Subcutaneous adipose tissue (tissue), 4 donors: ENCODE results near the gene PSMC5. TPM values are rescaled to one million over a fixed set of nuclear protein-coding genes. Genes with fewer than 3 reads are reported as not detected.
"Not testable (repeated sequence)": the region's sequence is repeated elsewhere in the genome, so short reads cannot be mapped to it uniquely, and the experiment has no call there.

Experiments used
- total RNA-seq, 4 donors: library from RNA; depleted of rRNA; stranded (reverse); fragments of >200 nt; gene quantifications; one replicate each; pipeline ENCODE4 v1.1.0, GENCODE V29; 2016
- TF ChIP-seq, protein P1 (sequence below): fragments of 450-650 bp; IDR thresholded peaks from one replicate; pipeline ENCODE4 v1.5.1; 2016; ENCODE audit warnings: low read depth, mild to moderate bottlenecking, control low read depth, antibody characterized with exemption, moderate library complexity

The PSMC5 gene
- total RNA-seq, 4 donors from 2014 or later: 66.0 to 127 (median 83.2) TPM

- TF ChIP-seq, protein P1, sequence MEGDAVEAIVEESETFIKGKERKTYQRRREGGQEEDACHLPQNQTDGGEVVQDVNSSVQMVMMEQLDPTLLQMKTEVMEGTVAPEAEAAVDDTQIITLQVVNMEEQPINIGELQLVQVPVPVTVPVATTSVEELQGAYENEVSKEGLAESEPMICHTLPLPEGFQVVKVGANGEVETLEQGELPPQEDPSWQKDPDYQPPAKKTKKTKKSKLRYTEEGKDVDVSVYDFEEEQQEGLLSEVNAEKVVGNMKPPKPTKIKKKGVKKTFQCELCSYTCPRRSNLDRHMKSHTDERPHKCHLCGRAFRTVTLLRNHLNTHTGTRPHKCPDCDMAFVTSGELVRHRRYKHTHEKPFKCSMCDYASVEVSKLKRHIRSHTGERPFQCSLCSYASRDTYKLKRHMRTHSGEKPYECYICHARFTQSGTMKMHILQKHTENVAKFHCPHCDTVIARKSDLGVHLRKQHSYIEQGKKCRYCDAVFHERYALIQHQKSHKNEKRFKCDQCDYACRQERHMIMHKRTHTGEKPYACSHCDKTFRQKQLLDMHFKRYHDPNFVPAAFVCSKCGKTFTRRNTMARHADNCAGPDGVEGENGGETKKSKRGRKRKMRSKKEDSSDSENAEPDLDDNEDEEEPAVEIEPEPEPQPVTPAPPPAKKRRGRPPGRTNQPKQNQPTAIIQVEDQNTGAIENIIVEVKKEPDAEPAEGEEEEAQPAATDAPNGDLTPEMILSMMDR: no peak
These were observed 23.2 kb downstream of the PSMC5 start for GRCh38 chr17:63850401-63850800.

GRCh38 chr17:63853260-63853659, 26.0 kb downstream of the PSMC5 start:
- TF ChIP-seq, protein P1: no peak

GRCh38 chr17:63854709-63855108, 27.5 kb downstream of the PSMC5 start:
- TF ChIP-seq, protein P1: no peak

DNA sequence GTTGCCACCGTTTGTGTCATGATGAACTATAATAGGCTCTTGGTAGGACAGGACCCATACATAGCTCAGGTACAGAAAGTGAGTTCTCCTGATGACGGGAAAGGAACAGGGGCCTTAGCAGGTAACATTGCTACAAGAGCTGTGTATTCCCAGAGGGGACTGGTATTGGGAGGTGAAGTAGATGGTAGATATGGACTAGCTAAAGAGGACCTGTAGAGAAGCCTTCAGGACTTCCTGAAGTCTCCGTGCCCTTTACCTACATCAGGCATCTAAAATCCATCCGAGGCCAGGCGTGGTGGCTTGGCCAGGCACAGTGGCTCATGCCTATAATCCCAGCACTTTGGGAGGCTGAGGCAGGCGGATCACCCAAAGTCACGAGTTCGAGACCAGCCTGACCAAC, 28.0 kb downstream of the PSMC5 start:
- TF ChIP-seq, protein P1: no peak

DNA sequence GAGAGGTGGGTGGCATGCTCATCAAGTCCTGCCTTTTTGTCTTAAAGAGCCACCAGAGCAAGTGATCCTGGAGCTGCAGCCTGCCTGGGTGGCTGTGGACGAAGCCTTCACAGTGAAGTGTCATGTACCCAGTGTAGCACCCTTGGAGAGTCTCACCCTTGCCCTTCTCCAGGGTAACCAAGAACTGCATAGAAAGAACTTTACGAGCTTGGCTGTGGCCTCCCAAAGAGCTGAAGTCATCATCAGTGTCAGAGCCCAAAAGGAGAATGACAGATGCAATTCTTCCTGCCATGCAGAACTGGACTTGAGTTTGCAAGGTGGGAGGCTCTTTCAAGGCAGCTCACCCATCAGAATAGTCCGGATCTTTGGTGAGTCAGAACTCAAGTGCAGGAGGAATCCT, 32.0 kb downstream of the PSMC5 start:
- TF ChIP-seq, protein P1: no peak

- TF ChIP-seq, protein P1: not testable (repeated sequence)
These were observed 46.3 kb downstream of the PSMC5 start, which contains the start of gene CSH2 for GRCh38 chr17:63873577-63873976. Gene CSH2, minus strand, starts transcription at chr17:63873677. Its CDS starts 63 bp downstream, at chr17:63873614.

DNA sequence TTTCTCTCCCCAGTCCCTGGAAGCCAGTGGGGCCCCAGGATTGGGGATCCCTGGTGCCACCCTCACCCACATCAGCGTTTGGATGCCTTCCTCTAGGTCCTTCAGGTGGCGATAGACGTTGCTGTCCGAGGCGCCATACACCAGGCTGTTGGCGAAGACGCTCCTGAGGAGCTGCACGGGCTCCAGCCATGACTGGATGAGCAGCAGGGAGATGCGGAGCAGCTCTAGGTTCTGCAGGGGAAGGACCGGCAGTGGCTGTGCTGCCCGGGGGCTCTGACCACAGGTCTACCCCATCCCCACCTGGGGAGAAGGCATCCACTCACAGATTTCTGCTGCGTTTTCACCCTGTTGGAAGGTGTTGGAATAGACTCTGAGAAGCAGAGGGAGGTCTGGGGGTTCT, 53.5 kb downstream of the PSMC5 start:
- TF ChIP-seq, protein P1: no peak

Other genes starting within 250 kb of the PSMC5 start
- 10 to 100 TPM; 10.2 to 17.7 (median 14.6) TPM for gene TACO1, start 226.5 kb upstream of the PSMC5 start, total RNA-seq
- gene MAP3K3, start 205.0 kb upstream of the PSMC5 start, total RNA-seq: 10 to 100 TPM; 37.7 to 80.8 (median 62.0) TPM
- gene LIMD2, start 127.3 kb upstream of the PSMC5 start, total RNA-seq: 10 to 100 TPM in 1 of 4 donors, 1 to 10 TPM in 3; 1.3 to 17.8 (median 6.0) TPM
- 10 to 100 TPM; 22.9 to 36.0 (median 31.8) TPM for gene STRADA, start 85.6 kb upstream of the PSMC5 start, total RNA-seq
- gene CCDC47, start 53.8 kb upstream of the PSMC5 start, total RNA-seq: 10 to 100 TPM; 45.6 to 60.0 (median 51.3) TPM
- gene DDX42, start 53.3 kb upstream of the PSMC5 start, total RNA-seq: 100 to 1,000 TPM; 121 to 179 (median 144) TPM
- gene FTSJ3, start 232 bp downstream of the PSMC5 start, total RNA-seq: 10 to 100 TPM; 33.1 to 45.6 (median 38.8) TPM
- 100 to 1,000 TPM; 101 to 246 (median 141) TPM for gene SMARCD2, start 15.3 kb downstream of the PSMC5 start, total RNA-seq
- gene CSH2, start 46.2 kb downstream of the PSMC5 start, total RNA-seq: not detected
- not detected for gene GH2, start 54.5 kb downstream of the PSMC5 start, total RNA-seq
- not detected for gene CSH1, start 69.1 kb downstream of the PSMC5 start, total RNA-seq
- not detected for gene CSHL1, start 83.8 kb downstream of the PSMC5 start, total RNA-seq
- not detected for gene GH1, start 91.4 kb downstream of the PSMC5 start, total RNA-seq
- 1 to 10 TPM; 3.1 to 4.6 (median 3.8) TPM for gene CD79B, start 104.9 kb downstream of the PSMC5 start, total RNA-seq
- gene SCN4A, start 145.5 kb downstream of the PSMC5 start, total RNA-seq: 10 to 100 TPM in 2 of 4 donors, 1 to 10 TPM in 2; 6.2 to 43.3 (median 18.1) TPM
- under 1 TPM in 3 of 4 donors, not detected in 1; 0.17 to 0.82 (median 0.57) TPM for gene PRR29, start 170.9 kb downstream of the PSMC5 start, total RNA-seq
- gene ICAM2, start 193.2 kb downstream of the PSMC5 start, total RNA-seq: 10 to 100 TPM; 45.6 to 92.1 (median 69.8) TPM